NCI-H146 treated with DMSO at 0.1 percent for 48 hours (cell line): ENCODE measurements around the gene CLCC1.
"Not testable (repeated sequence)": the region's sequence is repeated elsewhere in the genome, so short reads cannot be mapped to it uniquely, and the experiment has no call there.

Experiments used
- DNase-seq: peaks from one replicate; lab custom pipeline; 2025; ENCODE audit not compliant: unreplicated experiment; lab: John Stamatoyannopoulos, UW

CLCC1 gene

GRCh38 chr1:108963052-108963686 lies at the start of gene CLCC1:
Gene CLCC1 (minus strand): TSS chr1:108963484. CDS start chr1:108950437, 13,047 bp downstream.
- peak; percentile 87 for DNase-seq

- DNase-seq = no peak
Observed at GRCh38 chr1:109011335-109011734, 48.1 kb upstream of the CLCC1 start.

- DNase-seq = not testable (repeated sequence)
Observed at GRCh38 chr1:108996622-108997021, 33.3 kb upstream of the CLCC1 start.

- no peak for DNase-seq
Observed at GRCh38 chr1:108983114-108983513, 19.8 kb upstream of the CLCC1 start.

GRCh38 chr1:108976658-108977057 lies 13.4 kb upstream of the CLCC1 start:
- DNase-seq = no peak

GRCh38 chr1:108972951-108973350 lies 9.7 kb upstream of the CLCC1 start:
- DNase-seq = no peak

- DNase-seq = no peak
Observed at GRCh38 chr1:108969346-108969745, 6.1 kb upstream of the CLCC1 start.

- DNase-seq = no peak
Observed at GRCh38 chr1:108962681-108963051, 618 bp downstream of the CLCC1 start.

- DNase-seq = no peak
Observed at GRCh38 chr1:108961752-108962486, 1.4 kb downstream of the CLCC1 start.

- no peak for DNase-seq
Observed at GRCh38 chr1:108961198-108961597, 2.1 kb downstream of the CLCC1 start.

- no peak for DNase-seq
Observed at GRCh38 chr1:108960719-108961118, 2.6 kb downstream of the CLCC1 start.

- no peak for DNase-seq
Observed at GRCh38 chr1:108957888-108958287, 5.4 kb downstream of the CLCC1 start.

GRCh38 chr1:108955881-108956280 lies 7.4 kb downstream of the CLCC1 start:
- no peak for DNase-seq

GRCh38 chr1:108955111-108955510 lies 8.2 kb downstream of the CLCC1 start:
- no peak for DNase-seq

GRCh38 chr1:108953452-108953851 lies 9.8 kb downstream of the CLCC1 start:
- DNase-seq = no peak

GRCh38 chr1:108951242-108951641 lies 12.0 kb downstream of the CLCC1 start:
- DNase-seq = no peak

- no peak for DNase-seq
Observed at GRCh38 chr1:108949044-108949443, 14.2 kb downstream of the CLCC1 start.

- DNase-seq = no peak
Observed at GRCh38 chr1:108947871-108948525, 15.3 kb downstream of the CLCC1 start.

- no peak for DNase-seq
Observed at GRCh38 chr1:108936170-108936569, 27.1 kb downstream of the CLCC1 start.

GRCh38 chr1:108933944-108934343 lies 29.3 kb downstream of the CLCC1 start:
- no peak for DNase-seq

GRCh38 chr1:108927565-108927964 lies 35.7 kb downstream of the CLCC1 start:
- DNase-seq = not testable (repeated sequence)

- DNase-seq = no peak
Observed at GRCh38 chr1:108925920-108926319, 37.4 kb downstream of the CLCC1 start.
